Stimulated activated CD4-positive, alpha-beta T cell treated with anti-CD3 and anti-CD28 coated beads, Interleukin-4, amount 100 ng/mL, for 48 hours (primary cell): ENCODE results near the gene ROR1.

Experiments used
- DNase-seq, 2 donors: peaks; one replicate each; pipeline ENCODE4 v3.0.0-alpha.2; 2020; ENCODE audit warnings: low read depth in 2 of 2

The ROR1 gene

DNA sequence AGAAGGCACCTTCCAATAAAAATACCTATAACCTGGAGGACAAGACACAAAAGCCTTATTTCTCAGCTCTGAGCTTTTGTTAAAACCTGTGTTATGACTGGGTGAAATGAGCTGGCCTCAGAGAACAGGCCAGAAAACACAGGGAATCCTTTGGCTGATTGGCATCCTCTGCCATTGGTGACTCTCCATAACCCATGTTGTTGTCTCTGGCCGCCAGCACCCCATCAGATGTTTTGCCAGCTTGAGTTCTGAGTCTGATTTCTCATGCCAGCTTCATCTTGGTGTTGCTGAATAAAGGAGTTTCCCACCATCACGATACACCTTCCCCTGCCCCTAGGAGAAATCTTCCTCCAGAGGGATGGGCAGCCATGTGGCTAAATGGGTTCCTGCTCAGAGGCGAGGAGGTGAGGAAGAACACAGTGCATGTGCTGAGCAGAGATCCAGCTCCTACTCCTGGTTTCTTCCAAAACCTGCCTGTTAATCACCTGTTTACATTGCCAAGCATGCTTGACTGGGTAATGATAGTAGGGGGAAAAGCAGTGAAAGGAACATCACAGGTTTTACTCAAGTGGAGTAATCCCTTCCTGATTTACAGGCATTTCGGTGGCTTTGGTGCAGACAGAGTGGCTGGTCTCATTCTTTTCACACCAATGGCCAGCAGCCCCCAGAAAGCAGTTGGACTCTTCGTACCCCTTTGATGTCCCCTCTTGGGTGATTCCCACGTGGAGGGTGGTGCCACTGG is 109.8 kb downstream of the ROR1 start:
- DNase-seq, result no peak

DNA sequence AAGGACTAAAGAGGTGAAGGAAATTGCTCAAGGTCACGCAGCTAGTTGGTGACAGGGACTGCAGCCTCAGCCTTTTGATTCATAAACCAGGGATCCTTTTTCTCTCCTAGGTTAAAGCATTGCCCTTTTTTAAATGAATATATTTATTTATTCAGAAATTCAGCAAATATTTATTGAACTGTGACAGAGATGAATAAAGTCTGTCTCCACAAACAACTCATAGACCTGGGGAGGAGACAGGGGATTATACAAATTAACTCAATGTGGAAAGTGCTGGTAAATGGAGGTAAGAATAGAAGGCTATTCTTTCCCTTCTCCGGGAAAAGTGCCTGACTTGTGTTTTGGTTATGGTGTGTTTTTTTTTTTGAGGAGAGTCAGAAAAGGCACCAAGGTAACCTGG is 110.7 kb downstream of the ROR1 start:
- DNase-seq, result no peak

DNA sequence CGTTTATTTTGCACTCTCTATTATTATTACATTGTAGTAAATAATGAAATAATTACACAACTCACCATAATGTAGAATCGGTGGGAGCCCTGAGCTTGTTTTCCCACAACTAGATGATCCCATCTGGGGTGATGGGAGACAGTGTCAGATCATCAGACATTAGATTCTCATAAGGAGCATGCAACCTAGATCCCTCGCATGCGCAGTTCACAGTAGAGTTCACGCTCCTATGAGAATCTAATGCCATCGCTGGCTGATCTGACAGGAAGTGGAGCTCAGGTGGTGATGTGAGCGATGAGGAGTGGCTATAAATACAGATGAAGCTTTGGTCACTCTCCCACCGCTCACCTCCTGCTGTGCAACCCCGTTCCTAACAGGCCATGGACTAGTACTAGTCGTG is 112.1 kb downstream of the ROR1 start:
- DNase-seq, result no peak

DNA sequence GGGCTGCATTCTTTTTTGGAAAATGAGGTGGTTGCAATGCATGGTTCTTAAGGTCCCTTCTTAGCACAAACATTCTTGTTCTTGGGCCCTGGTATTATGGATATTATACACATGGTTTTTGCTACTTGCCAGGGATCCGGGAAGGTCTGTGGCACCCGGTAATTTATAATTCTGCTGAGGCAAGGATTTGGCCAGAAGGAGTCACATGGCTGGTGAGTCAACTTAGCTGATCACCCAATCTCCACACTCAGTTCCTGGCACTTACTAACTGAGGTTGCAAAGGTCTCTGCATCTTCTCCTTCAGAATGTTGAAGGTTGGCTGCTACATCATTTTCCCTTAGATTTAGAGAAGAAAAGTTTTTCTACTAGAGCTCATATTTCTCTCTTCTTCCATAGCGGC is 112.5 kb downstream of the ROR1 start:
- no peak for DNase-seq

DNA sequence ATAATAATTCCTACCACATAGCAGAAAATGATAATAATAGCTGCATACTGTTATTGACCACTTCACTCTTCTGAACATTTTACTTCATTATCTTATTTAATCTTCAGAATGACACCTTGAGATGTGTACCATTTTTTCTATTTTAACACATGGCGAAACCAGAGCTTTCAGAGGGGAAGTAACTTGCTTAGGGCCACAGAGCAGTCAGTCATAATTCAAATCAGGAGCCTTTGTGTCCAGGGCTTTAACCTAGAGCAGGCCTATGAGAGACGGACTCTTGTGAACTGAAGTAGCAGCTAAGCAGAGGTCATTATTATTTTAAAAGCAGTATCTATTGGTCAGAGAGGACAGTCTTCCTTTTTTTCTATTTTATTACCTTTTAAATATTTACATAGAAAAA is 114.0 kb downstream of the ROR1 start:
- DNase-seq, result no peak

DNA sequence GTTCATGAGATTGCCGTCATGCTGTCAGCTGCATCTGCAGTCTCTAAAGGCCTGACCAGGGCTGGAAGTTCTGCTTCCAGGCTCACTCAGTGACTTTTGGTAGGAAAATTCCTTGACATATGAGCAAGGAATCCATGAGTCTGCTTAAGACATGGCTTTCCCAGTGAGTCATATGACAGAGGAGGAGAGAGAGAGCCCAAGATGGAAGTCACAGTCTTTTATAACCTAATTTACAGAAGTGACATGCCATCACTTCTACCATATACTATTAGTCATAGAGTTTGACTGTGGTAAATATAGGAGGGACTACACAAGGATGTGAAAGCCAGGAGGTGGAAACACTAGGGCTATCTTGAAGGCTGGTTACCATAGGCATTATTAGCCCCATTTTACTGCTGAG is 115.2 kb downstream of the ROR1 start:
- DNase-seq, result no peak

DNA sequence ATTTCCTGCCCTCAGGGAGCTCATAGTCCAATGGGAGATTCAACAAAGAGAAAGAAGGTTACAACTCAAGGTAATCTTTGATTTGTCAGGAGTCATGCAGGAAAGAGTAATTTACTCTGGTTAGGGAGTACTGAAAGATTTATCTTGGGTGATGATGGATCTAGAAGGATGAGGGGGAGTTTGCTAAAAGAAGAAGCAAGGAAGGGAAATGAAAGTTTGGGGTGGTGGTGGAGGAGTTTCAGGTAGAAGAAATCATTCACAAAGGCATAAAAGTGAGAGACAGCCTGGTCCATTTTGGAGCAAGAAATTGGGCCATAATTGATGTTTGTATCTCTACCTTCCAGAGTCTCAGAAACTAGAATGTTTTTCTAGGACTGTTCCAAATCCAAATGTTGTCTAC is 116.7 kb downstream of the ROR1 start:
- DNase-seq, result no peak

DNA sequence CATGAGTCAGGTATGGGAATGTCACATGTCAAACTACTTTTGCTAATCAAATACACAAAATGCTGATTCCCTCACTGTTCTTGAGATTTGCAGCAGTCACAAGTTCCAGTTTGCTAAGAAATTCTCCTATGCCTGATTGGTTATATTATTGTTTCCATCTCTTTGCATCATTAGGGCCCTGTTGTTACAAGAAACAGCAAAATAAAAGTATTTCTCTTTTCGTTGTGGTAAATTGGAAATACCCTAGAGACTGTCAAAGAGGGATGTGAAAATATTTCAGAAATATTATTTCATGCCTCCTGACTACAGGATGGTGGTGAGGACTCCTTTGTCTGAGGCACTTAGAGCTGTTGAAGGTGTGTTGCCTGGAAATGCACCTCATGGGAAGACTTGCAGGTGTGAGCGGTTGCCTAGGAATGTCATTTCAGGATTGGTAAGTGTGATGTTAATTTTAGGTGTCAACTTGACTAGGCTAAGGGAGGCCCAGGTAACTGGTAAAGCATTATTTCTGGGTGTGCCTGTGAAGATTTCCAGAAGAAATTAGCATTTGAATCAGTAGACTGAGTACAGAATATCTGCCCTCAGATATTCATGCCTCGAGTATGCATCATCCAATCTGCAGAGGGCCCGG is 117.4 kb downstream of the ROR1 start:
- no peak for DNase-seq

DNA sequence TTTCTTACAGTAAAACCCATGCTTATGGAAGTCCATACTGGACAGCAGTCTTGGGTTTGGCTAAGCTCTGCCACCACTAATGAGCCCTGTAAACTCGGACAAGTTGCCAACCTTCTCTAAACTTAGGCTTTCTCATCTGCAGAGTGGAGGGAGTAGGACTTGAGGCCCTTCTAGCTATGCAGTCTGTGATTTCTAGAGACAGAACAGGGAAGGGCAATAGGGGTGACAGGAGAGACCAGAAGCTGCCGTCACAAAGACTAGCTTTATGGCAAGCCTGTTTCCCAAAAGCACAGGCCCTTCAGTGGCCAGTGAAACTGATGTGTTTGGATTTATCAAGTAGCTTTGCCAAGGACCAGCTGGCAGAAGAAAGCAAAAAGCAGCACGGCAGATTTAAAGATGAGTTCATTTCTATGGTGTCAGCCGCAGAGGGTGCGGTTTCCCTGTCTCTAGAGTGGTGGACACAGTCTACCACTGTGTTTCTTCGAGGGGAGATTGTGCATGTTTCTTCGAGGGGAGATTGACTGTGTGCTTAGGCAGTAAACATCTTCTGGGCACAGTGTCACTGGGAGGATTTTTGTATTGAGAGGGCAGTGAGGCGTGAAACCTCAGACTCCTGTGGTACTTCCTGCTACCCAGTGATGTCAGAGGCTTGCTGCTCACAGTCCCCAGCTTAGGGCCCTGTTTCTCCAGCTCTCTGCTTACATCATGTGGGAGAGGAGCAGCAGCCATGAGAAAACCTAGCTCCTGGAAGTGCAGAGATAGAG is 119.0 kb downstream of the ROR1 start:
- DNase-seq, result no peak

DNA sequence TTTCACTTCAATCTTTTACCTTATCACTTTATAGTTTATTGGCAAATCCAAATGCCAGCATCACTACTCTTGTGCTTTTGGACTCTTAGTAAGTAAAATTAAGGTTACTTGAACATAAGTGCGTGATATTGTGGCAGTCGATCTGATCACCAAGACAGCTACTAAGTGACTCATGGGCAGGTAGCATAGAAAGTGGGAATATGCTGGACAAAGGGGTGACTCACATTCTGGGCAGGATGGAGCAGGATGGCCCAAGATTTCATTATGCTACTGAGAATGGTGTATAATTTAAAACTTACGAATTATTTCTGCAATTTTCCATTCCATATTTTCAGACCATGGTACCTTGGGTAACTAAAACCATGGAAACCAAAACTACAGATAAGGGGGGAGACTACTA is 120.2 kb downstream of the ROR1 start:
- no peak for DNase-seq

DNA sequence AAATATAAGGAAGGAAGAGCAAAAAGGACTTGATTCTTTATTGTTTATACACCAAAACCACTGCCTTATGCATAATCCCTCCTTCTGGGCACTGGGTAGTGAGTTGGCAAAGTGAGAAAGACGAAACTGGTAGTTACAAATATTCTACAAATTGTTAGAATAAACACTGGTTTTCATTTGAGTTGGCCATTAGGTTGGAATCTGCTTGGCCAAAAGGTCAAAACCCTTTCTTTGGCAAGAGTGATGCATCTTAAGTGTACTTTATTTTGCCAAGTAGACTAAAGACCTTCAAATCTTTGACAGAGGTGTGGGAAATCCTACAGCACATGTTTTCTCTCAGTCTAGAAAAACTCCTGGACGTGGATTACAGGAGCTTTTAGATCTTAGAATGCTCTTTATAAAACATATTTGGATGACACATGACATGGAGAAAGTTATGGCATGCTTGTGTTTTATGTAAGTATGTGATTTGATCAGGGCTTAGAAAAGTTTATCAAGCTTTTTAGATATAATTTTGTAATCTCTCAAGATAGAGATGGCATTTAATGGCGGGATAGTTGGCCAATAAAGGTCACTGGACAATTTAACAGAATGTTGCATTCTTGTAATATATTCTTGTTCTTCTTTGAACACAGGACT is 120.9 kb downstream of the ROR1 start:
- no peak for DNase-seq

DNA sequence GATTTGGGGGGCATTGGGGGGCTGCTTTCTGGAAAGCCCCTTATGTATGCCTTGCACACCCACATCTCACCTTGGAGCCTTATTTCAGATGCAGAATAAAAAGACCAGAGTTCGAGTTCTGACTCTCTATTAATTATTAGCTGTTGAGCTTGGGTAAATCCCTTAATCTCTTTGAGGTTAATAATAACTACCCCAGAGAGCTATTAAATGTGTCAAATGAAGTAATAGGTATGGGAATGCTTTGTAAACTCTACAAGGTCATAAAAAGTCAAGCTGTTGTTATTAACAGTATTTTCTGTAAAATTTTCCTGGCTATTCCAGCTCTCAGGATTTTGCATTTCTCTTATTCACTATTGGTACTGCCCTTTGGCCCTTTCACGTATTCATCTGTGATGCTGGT is 122.9 kb downstream of the ROR1 start:
- DNase-seq, result no peak

DNA sequence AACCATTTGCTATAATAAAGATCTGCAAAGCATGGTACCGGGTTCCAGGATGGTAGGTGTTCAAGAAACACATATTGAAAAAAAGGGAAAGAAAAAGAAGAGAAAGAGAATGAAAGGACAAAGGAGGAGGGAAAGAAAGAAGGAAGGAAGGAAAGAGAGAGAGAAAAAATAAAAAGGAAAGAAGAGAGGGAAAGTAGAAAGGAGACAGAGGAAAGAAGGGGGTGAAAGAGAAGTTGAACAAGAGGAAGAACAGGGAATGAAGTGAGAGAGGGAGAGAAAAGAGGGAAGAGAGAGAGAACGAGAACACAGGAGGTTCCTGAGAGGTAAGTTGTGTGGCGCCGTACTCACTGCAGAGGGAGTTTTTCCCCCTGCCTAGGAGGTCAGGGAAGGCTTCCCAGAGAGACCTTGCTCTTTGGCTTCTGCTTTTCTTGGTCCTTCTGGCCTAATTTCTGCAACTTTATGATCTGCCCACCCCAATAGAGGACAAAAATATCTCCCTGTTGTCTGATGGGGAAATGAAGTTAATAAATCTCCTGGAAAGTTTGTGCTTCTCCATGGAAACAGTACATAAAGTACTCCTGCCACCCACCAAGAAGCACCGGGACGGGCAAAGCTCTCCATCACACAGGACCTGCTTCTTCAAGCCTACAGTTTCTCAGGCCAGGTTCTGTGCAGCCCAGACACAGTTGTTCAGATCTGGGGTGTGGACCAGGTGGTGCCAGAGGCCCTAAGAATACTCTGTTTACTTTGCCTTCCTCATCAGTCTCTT is 124.8 kb downstream of the ROR1 start:
- no peak for DNase-seq

DNA sequence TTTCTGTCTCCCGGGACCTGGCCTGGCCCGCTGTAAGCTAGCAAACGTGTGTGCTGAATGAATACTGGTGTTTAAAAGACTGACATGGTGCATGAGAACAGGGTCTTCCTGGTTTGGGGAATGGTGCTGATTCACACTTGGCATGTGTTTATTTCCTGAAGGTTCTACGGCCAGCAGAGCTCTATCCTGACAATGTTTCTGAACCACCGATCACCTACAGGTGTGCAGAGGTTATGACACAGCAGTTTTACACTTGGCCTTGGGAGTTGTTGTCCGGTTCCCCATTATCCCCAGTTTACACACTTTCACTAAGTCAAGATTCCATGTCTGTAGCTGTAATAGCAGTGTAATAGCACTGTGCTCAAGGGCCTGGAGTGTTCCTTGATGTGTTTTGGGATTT is 127.3 kb downstream of the ROR1 start:
- DNase-seq, result no peak

DNA sequence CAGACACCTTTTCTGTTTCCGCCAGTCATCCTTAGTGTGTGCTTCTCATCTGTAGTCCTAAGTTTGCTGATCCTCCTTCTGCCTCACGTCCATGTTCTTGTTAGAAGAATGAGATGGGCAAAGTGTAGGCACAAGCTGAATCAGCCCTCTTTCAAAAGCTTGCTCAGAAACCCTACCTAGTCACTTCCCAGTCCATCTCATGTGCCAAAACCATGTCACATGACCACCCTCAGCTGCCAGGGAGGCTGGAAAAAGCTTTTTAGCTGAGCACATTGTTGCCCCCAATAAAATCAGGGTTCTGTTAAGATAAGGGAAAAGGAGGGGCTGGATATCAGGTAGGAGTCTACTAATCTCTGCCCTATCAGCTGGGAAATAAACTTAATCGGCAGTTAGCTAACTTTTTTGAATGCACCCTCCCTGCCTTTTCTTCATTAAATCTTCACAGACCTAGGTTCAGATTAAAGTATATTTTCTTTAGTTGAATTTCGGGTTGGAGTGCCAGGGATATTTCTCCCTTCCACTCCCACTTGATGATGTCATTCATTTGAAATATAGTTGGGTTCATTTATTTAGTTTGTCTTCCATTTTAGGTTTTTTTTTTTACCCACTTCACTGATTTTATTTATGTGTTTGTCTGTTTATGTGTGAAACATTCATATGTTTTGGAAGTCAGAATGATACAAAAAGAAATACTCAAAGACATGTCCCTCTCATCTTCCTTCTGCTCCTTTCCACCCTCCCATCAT is 129.2 kb downstream of the ROR1 start:
- no peak for DNase-seq

DNA sequence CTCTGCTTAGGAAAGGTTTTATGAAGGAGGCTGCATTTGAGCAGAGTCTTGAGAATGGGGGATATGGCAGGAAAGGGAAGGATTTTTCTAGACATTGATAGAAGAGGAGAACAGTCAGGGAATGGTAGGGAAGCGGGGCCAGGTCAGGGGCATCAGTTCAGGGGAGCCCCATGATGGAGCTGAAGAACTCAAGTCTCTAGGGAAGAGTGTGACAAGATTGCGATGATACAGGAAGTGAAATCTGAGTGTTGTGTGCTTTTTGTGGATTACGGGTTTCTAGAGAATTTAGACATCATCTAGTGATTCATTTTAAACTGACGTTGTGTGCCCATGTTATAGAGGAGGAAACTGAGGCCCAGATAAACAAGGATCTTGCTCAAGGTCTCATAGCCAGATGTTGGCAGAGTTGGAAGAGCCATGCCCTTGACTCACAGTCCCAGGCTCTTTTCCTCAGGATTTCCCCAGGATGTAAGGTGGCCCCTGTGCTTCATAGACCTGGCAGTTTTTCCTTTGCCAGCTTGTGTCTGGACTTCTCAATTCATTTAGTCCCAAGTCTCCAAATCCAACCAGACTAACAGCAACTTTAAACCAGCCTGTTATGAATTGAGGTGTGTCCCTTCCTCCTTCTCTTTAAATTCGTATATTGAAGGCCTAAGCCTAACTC is 130.3 kb downstream of the ROR1 start:
- DNase-seq, result no peak

DNA sequence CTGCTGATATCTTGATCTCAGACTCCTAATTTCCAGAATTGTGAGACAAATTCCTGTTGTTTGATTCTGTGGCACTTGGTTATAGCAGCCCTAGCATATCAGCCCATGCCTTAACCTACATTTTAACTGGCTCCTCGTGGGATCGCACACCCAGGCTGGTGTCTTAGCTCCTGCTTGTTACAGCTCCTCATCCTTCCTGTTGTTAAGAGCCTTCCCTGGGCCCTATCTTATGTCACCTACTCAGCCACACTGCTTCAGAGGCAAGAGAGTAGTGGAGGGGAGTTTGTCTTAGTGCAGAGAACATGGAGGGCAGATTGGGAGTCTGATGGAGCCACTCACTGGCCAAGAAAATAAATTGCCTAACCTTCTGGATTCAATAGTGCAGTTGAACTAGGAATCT is 131.0 kb downstream of the ROR1 start:
- no peak for DNase-seq

DNA sequence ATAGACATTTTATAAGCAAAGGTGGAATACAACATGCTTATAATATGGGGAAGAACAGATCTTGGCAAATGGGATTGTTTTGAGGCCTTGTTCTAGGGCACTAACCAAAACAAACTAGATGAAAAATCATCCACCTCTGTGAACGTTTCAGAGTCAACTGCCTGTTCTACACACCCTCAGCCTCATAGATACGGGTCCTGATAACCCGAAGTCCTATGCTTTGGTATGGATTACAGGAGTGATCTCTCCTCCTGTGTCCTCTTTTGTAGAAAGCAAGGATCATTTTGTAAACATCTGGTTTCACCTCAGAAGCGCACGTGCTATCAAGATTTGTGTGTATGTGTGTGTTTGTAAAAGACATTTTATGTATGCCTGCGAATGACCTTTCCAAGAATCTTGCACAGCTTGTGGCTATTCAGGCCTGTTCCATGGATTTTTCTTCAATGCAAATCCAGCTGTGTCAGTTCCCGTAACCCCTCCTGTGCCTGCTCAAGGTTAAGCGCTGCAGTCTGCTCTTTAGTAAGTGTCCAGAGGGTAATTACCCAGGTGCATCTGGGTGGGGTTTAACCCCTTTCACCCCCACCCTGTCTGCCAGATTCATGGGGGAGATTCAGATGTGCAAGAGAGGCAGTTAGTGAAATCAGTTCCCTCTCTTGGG is 132.4 kb downstream of the ROR1 start:
- no peak for DNase-seq

DNA sequence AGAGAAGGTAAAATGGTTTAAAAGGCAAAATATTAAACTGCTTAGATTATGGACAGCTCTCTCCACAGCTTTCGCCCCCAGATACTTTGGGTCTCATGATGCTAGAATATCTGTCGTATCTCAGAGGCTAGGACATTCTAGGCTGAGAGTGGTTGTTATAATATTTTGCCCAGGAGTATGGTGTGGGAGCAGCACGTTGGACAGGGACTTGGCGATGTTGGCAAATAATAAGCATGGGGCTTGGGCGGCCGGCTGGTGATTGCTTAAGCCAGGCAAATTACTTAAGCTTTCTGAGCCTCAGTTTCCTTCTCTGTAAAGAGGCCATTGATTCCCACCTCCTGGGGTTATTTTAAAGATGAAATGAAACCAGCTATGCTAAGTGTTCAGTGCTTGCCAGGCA is 133.2 kb downstream of the ROR1 start:
- no peak for DNase-seq

DNA sequence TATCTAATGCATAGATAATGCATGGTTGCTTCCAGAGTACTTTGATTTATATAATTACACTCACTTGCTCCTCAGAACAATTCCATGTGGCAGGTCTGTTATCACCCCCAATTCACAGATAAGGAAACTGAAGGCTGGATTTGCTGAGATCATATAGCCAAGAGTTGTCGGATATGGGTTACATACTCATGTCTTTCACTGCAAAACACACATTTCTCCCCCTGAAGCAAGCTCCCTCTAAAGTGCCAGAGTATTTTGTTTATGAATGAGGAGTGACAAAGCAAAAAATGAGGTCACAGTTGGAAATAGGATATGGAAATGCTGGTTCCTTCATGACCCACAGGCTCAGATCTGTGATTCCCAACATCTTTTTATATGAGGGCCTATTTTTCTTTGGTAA is 134.2 kb downstream of the ROR1 start:
- DNase-seq, result no peak
